HG03439 (cell line): ENCODE results near the gene RHBG.
"Not testable (repeated sequence)": the region's sequence is repeated elsewhere in the genome, so short reads cannot be mapped to it uniquely, and the experiment has no call there.

ENCODE experiments used
- ATAC-seq: cut with Tn5 transposase; IDR thresholded peaks from one replicate; pipeline ENCODE4 v1.9.1; 2021; ENCODE audit warnings: mild to moderate bottlenecking, moderate library complexity; ENCODE audit not compliant: unreplicated experiment

RHBG gene

GRCh38 chr1:156359973-156360372 lies 9.0 kb upstream of the RHBG start:
- ATAC-seq = no peak

- no peak for ATAC-seq
Observed at GRCh38 chr1:156360534-156360933, 8.5 kb upstream of the RHBG start.

- no peak for ATAC-seq
Observed at GRCh38 chr1:156365754-156366153, 3.3 kb upstream of the RHBG start.

- ATAC-seq = no peak
Observed at GRCh38 chr1:156366378-156367166, 2.4 kb upstream of the RHBG start.

- ATAC-seq = no peak
Observed at GRCh38 chr1:156367383-156368156, 1.4 kb upstream of the RHBG start.

GRCh38 chr1:156368157-156368658 lies 803 bp upstream of the RHBG start:
- ATAC-seq = no peak

- ATAC-seq = not testable (repeated sequence)
Observed at GRCh38 chr1:156369685-156370286, 775 bp downstream of the RHBG start.

GRCh38 chr1:156371553-156372264 lies 2.7 kb downstream of the RHBG start:
- no peak for ATAC-seq

GRCh38 chr1:156372265-156372586 lies 3.2 kb downstream of the RHBG start:
- ATAC-seq = no peak

- ATAC-seq = no peak
Observed at GRCh38 chr1:156372876-156373275, 3.9 kb downstream of the RHBG start.

GRCh38 chr1:156373546-156373945 lies 4.5 kb downstream of the RHBG start:
- ATAC-seq = no peak

GRCh38 chr1:156376146-156376545 lies 7.1 kb downstream of the RHBG start:
- ATAC-seq = no peak

GRCh38 chr1:156376958-156377919 lies 8.2 kb downstream of the RHBG start:
- no peak for ATAC-seq

GRCh38 chr1:156378557-156378956 lies 9.5 kb downstream of the RHBG start:
- ATAC-seq = no peak

GRCh38 chr1:156379420-156380165 lies 10.6 kb downstream of the RHBG start:
- no peak for ATAC-seq

GRCh38 chr1:156382561-156382960 lies 13.6 kb downstream of the RHBG start:
- no peak for ATAC-seq

- ATAC-seq = no peak
Observed at GRCh38 chr1:156383023-156383422, 14.0 kb downstream of the RHBG start.

GRCh38 chr1:156384007-156384406 lies 15.0 kb downstream of the RHBG start:
- ATAC-seq = no peak

- ATAC-seq = no peak
Observed at GRCh38 chr1:156384658-156385057, 15.6 kb downstream of the RHBG start.
